Activated T-cell treated with anti-CD3 and anti-CD28 coated beads, Interleukin-2, amount 50 U/mL, for 48 hours (primary cell): ENCODE results near the gene EPO.
A peak's percentile ranks its signal among the peaks of the same experiment; 100 is the strongest.
"Not testable (repeated sequence)": the region's sequence is repeated elsewhere in the genome, so short reads cannot be mapped to it uniquely, and the experiment has no call there.

Experiments used
- DNase-seq, 2 experiments: peaks; one replicate each; pipeline ENCODE4 v3.0.0-alpha.2; 2020

The EPO gene

DNA sequence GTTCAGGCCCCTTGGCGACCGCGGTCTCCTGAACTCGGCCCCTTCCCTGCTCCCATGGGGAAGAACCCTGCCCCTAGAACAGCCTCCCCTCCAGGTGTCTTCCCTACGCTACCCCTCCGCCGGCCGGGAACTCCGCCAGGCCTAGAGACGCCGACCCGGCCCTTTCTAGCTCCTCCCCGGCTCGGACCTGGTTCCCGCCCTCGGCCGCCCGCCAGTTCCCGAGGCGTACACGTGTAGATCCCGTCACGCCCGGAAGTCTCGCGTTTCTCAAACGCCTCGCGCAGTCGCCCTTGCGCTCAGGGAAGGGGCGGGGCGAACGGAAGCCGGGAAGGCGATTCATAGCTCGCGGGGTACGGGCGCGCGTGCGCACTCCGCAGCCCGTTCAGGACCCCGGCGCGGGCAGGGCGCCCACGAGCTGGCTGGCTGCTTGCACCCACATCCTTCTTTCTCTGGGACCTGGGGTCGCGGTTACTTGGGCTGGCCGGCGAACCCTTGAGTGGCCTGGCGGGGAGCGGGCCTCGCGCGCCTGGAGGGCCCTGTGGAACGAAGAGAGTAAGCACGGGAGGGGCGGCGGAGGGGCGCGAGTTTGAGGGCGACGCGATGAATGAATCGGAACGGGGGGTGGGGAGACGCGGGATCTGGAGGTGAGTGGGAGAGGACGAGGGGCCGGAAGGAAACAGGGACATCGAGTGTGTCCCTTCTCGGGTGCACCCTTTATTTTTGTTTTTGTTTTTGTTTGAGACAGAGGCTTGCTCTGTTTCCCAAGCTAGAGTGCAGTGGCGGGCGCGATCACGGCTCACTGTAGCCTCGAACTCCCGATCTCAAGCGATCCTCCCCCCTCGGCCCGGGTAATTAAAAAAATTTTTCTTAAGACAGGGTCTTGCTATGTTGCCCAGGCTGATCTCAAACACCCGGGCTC, 14.3 kb upstream of the EPO start, which contains the start of gene POP7:
Gene POP7, plus strand, starts transcription at position 369 of the 919 bp plus-strand sequence. CDS start 710 bp downstream, outside the sequence.
- peak; percentile 99 for DNase-seq

GRCh38 chr7:100706672-100707311, 13.5 kb upstream of the EPO start:
- DNase-seq: no peak

- no peak for DNase-seq
Observed at GRCh38 chr7:100708395-100708794, 11.9 kb upstream of the EPO start.

- DNase-seq: no peak
Observed at GRCh38 chr7:100710452-100710851, 9.8 kb upstream of the EPO start.

- DNase-seq: no peak
Observed at GRCh38 chr7:100711369-100711768, 8.9 kb upstream of the EPO start.

DNA sequence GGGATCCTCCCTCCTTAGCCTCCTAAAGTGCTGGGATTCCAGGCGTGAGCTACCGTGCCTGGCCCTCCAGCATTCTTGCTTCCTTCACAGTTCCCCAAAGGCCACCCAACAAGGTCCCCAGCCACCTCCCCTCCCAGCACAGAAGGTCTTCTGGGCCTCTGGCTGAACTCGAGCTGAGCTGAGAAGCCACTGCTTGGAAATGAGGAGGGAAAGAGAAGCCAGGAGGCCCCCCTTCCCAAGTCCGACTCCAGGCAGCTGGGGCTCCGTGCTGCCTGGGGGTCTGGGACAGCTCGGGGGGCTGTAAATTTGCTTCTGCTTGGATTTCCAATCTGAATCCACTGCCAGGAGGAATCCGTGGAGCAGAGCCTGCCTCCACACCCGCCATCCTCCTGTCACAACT, 5.5 kb upstream of the EPO start:
- no peak for DNase-seq

DNA sequence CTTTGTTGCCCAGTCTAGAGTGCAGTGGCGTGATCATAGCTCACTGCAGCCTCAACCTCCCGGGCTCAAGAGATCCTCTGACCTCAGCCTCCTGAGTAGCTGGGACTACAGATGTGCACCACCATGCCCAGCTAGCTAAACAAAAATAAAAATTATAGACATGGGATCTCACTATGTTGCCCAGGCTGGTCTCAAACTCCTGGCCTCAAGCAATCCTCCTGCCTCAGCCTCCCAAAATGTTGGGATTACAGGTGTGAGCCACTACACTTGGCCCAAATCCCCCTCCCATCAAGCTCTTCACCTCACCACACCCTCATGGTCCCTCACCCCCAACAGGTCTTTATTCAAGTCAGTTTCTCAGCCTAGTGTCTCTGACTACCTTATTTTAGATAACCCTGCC, 3.2 kb upstream of the EPO start:
- not testable (repeated sequence) for DNase-seq

DNA sequence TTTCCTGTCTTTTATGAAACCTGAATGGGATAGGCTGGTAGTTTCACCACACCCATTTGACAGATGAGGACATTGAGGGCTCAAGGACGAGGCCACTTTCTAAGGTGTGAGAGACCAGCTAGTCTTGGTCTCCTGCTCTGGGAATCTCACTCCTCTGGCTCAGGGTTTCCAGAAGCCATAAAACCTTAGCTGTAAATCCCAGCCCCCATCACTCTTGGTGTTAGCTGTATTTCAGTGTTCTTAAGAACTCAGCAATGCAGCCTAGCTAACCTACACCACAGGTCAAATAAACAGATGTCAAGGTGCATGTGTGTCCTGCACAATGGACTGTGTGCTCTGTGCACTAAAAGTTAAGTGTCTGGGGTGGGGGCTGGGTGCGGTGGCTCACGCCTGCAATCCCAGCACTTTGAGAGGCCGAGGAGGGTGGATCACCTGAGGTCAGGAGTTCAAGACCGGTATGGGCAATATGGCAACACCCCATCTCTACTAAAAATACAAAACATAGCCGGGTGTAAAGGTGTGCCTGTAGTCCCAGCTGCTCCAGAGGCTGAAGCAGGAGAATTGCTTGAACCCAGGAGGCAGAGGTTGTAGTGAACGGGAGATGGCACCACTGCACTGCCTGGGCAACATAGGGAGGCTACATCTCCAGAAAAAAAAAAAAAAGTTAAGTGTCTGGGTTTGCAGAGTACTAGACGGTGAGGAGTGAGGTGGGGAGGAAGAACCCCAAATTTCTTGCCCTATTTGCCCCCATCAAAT, 567 bp upstream of the EPO start:
- no peak for DNase-seq

DNA sequence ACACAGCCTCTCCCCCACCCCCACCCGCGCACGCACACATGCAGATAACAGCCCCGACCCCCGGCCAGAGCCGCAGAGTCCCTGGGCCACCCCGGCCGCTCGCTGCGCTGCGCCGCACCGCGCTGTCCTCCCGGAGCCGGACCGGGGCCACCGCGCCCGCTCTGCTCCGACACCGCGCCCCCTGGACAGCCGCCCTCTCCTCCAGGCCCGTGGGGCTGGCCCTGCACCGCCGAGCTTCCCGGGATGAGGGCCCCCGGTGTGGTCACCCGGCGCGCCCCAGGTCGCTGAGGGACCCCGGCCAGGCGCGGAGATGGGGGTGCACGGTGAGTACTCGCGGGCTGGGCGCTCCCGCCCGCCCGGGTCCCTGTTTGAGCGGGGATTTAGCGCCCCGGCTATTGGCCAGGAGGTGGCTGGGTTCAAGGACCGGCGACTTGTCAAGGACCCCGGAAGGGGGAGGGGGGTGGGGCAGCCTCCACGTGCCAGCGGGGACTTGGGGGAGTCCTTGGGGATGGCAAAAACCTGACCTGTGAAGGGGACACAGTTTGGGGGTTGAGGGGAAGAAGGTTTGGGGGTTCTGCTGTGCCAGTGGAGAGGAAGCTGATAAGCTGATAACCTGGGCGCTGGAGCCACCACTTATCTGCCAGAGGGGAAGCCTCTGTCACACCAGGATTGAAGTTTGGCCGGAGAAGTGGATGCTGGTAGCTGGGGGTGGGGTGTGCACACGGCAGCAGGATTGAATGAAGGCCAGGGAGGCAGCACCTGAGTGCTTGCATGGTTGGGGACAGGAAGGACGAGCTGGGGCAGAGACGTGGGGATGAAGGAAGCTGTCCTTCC, 620 bp downstream of the EPO start:
- no peak for DNase-seq

DNA sequence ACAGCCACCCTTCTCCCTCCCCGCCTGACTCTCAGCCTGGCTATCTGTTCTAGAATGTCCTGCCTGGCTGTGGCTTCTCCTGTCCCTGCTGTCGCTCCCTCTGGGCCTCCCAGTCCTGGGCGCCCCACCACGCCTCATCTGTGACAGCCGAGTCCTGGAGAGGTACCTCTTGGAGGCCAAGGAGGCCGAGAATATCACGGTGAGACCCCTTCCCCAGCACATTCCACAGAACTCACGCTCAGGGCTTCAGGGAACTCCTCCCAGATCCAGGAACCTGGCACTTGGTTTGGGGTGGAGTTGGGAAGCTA, 1.2 kb downstream of the EPO start:
- no peak for DNase-seq

GRCh38 chr7:100722480-100723212, 2.4 kb downstream of the EPO start:
- no peak for DNase-seq

- DNase-seq: no peak
Observed at GRCh38 chr7:100723732-100724275, 3.5 kb downstream of the EPO start.

- not testable (repeated sequence) for DNase-seq
Observed at GRCh38 chr7:100724364-100724763, 4.1 kb downstream of the EPO start.

- DNase-seq: no peak
Observed at GRCh38 chr7:100726996-100727761, 6.9 kb downstream of the EPO start.

DNA sequence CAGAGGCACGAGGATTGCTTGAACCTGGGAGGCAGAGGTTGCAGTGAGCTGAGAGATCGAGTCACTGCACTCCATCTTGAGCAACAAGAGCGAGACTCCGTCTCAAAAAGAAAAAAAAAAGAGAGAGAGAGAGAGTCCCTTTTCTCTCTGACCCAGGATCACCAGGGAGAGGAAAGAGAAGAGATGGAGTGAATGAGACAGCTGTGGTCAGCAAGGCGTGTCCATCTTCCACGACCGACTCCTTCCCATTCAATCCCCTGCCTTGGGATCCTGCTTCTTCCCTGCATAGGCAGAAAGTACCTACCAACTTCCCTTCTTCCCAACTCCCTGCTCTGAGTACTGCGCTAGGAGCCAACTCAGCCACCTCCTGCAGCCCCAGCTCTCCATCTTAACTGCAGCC, 7.9 kb downstream of the EPO start:
- no peak for DNase-seq

- no peak for DNase-seq
Observed at GRCh38 chr7:100730136-100730800, 10.0 kb downstream of the EPO start.

- DNase-seq: no peak
Observed at GRCh38 chr7:100731937-100732636, 11.8 kb downstream of the EPO start.

DNA sequence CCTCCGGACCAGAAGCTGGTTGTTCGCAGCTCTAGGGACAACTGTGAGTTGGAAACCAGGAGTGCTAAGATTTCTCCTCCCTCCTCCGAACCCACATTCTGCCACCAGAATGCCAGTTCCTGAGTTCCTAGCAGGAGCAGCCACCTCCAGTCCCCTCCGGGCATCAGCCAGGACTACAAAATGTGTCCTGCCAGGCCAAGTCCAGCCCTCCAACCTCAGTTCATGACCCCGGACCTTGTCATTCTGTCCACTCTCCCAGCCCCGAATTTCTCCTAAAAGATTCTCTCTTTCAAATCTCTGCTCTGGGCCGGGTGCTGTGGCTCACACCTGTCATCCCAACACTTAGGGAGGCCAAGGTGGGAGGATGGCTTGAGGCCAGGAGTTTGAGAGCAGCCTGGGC, 15.5 kb downstream of the EPO start:
- no peak for DNase-seq

- no peak for DNase-seq
Observed at GRCh38 chr7:100736671-100737070, 16.4 kb downstream of the EPO start.

DNA sequence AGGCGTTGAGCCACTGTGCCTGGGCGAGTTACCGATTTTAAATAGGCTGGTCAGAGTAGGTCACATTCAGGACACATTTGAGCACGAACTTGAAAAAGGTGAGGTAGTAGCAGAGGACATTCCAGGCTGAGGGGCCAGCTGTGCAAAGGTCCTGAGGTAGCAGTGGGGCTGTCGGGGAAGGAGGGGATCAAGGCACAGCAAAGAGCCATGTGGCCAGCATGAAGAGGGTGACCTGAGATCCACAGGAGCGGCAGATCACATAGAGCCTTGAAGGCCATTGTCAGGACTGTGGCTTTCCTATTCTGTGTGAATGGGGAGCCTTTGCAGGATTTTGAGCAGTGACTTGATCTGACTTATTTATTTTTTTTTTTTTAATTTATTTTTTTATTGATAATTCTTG, 19.7 kb downstream of the EPO start:
- no peak for DNase-seq
